Neural cell (in vitro differentiated cells): ENCODE data around the gene C3orf62. TPM values are rescaled to one million over a fixed set of nuclear protein-coding genes. Genes with fewer than 3 reads are reported as not detected.

Experiments used
- H2AFZ ChIP-seq: fragments of 200-600, 300-800 bp; sonication (generic), shearing (Covaris generic); 2 replicates; pipeline ENCODE4 v1.6.0; 2014; ENCODE audit warnings: low read depth, mild to moderate bottlenecking, antibody characterized with exemption, low read length, moderate library complexity
- H3F3A ChIP-seq: fragments of 200-600 bp; shearing (Covaris generic); 2 replicates; pipeline ENCODE4 v1.6.1; 2016; ENCODE audit warnings: mild to moderate bottlenecking, moderate library complexity, mixed read lengths, antibody characterized with exemption, low read length; ENCODE audit not compliant: insufficient read depth, poor library complexity, severe bottlenecking
- H3K27ac ChIP-seq: fragments of 200-600, 300-800 bp; sonication (generic), shearing (Covaris generic); 2 replicates; pipeline ENCODE4 v1.5.1; 2014; ENCODE audit warnings: mild to moderate bottlenecking, low read length, moderate library complexity
- H3K27me3 ChIP-seq: fragments of 300-800, 200-600 bp; sonication (generic), shearing (Covaris generic); 2 replicates; pipeline ENCODE4 v1.6.0; 2014; ENCODE audit warnings: mild to moderate bottlenecking, low read depth, low read length, moderate library complexity; ENCODE audit not compliant: insufficient read depth
- H3K36me3 ChIP-seq: fragments of 300-800, 200-600 bp; sonication (generic), shearing (Covaris generic); 2 replicates; pipeline ENCODE4 v1.5.1; 2014; ENCODE audit warnings: mild to moderate bottlenecking, antibody characterized with exemption, low read length, moderate library complexity; ENCODE audit not compliant: insufficient read depth
- H3K4me2 ChIP-seq: fragments of 300-800, 200-600 bp; sonication (generic), shearing (Covaris generic); 2 replicates; pipeline ENCODE4 v1.6.0; 2014; ENCODE audit warnings: mild to moderate bottlenecking, low read length
- H3K4me3 ChIP-seq: fragments of 300-800, 200-600 bp; sonication (generic), shearing (Covaris generic); 2 replicates; pipeline ENCODE4 v1.5.1; 2014; ENCODE audit warnings: mild to moderate bottlenecking, low read length, moderate library complexity
- H3K79me2 ChIP-seq: fragments of 200-600 bp; shearing (Covaris generic); replicated peaks from 2 replicates; pipeline ENCODE4 v1.6.0; 2014; ENCODE audit warnings: mild to moderate bottlenecking, low read length, moderate library complexity; ENCODE audit not compliant: insufficient read depth
- H3K9ac ChIP-seq: fragments of 300-800, 200-600 bp; sonication (generic), shearing (Covaris generic); 2 replicates; pipeline ENCODE4 v1.6.1; 2016; ENCODE audit warnings: mild to moderate bottlenecking, low read length, mixed read lengths
- H3K9me2 ChIP-seq: fragments of 200-600 bp; shearing (Covaris generic); 2 replicates; pipeline ENCODE4 v1.6.1; 2016; ENCODE audit warnings: mild to moderate bottlenecking, low read length, mixed read lengths; ENCODE audit not compliant: insufficient read depth
- H3K9me3 ChIP-seq: fragments of 200-600, 300-800 bp; sonication (generic), shearing (Covaris generic); 2 replicates; pipeline ENCODE4 v1.6.1; 2016; ENCODE audit warnings: mild to moderate bottlenecking, mixed run types, low read length, moderate library complexity, mixed read lengths
- H4K20me1 ChIP-seq: fragments of 200-600 bp; shearing (Covaris generic); 2 replicates; pipeline ENCODE4 v1.6.1; 2016; ENCODE audit warnings: mild to moderate bottlenecking, mixed run types; ENCODE audit not compliant: insufficient read depth
- CTCF ChIP-seq: fragments of 450-650 bp; IDR thresholded peaks from 2 replicates; pipeline ENCODE4 v1.5.1; 2014; ENCODE audit warnings: antibody characterized with exemption, mild to moderate bottlenecking, moderate library complexity; ENCODE audit not compliant: poor library complexity, severe bottlenecking
- EP300 ChIP-seq: fragments of 450-650 bp; conservative IDR thresholded peaks from 2 replicates; pipeline ENCODE4 v1.6.1; 2014; ENCODE audit warnings: antibody characterized with exemption, mild to moderate bottlenecking, moderate library complexity; ENCODE audit not compliant: poor library complexity, severe bottlenecking
- EZH2 ChIP-seq: fragments of 200-600, 300-800 bp; shearing (Covaris generic), sonication (generic); IDR thresholded peaks from 2 replicates; pipeline ENCODE4 v1.6.1; 2014; ENCODE audit warnings: antibody characterized with exemption, low read length, borderline replicate concordance, mild to moderate bottlenecking; ENCODE audit not compliant: insufficient read depth, poor library complexity, severe bottlenecking
- MXI1 ChIP-seq: fragments of 450-650 bp; conservative IDR thresholded peaks from 2 replicates; pipeline ENCODE4 v1.6.1; 2014; ENCODE audit warnings: antibody characterized with exemption, mild to moderate bottlenecking; ENCODE audit not compliant: poor library complexity, severe bottlenecking
- POLR2AphosphoS5 ChIP-seq: IDR thresholded peaks from 2 replicates; pipeline ENCODE4 v1.6.1; 2012
- RAD21 ChIP-seq: fragments of 450-650 bp; conservative IDR thresholded peaks from 2 replicates; pipeline ENCODE4 v1.6.1; 2014; ENCODE audit warnings: antibody characterized with exemption, mild to moderate bottlenecking, moderate library complexity
- REST ChIP-seq: IDR thresholded peaks from 2 replicates; pipeline ENCODE4 v1.6.1; 2012; ENCODE audit warnings: borderline replicate concordance
- SMC3 ChIP-seq: fragments of 450-650 bp; conservative IDR thresholded peaks from 2 replicates; pipeline ENCODE4 v1.6.1; 2014; ENCODE audit warnings: antibody characterized with exemption, mild to moderate bottlenecking, moderate library complexity; ENCODE audit not compliant: poor library complexity
- TAF1 ChIP-seq: IDR thresholded peaks from 2 replicates; pipeline ENCODE4 v1.6.1; 2012; ENCODE audit warnings: low read depth
- polyA plus RNA-seq: library from polyadenylated mRNA; depleted of rRNA; stranded (reverse); fragments of >200 nt; gene quantifications from 2 replicates; pipeline ENCODE4 v1.2.3, GENCODE V29; 2014

The C3orf62 gene
- polyA plus RNA-seq, 1 donor from 2014 or later: 15.6 TPM

- no peaks in the 10 kb centered on the region for H3K9me3 ChIP-seq
- no peaks in the 10 kb centered on the region for H4K20me1 ChIP-seq
- TF ChIP-seq MXI1: no peak
- TF ChIP-seq RAD21: no peak
- TF ChIP-seq SMC3: no peak
- no peak for TF ChIP-seq EP300
- no peak for TF ChIP-seq CTCF
- TF ChIP-seq TAF1: no peak
- no peak for TF ChIP-seq POLR2AphosphoS5
- no peak for TF ChIP-seq EZH2
- no peak overlapping the region for H3K27ac ChIP-seq
- no peaks in the 10 kb centered on the region for H3K79me2 ChIP-seq
- no peaks in the 10 kb centered on the region for H3K27me3 ChIP-seq
- no peak overlapping the region for H3K9ac ChIP-seq
- H3K4me2 ChIP-seq: no peak overlapping the region
- H3K36me3 ChIP-seq: no peaks in the 10 kb centered on the region
- H3K4me3 ChIP-seq: no peak overlapping the region
- no peaks in the 10 kb centered on the region for H3F3A ChIP-seq
- H3K9me2 ChIP-seq: no peaks in the 10 kb centered on the region
- H2AFZ ChIP-seq: no peak overlapping the region
Measured at GRCh38 chr3:49257187-49257586, 19.8 kb downstream of the C3orf62 start.

GRCh38 chr3:49255718-49256511 lies 21.1 kb downstream of the C3orf62 start:
- H3K9me2 ChIP-seq: no peaks in the 10 kb centered on the region
- H3K79me2 ChIP-seq: no peaks in the 10 kb centered on the region
- no peak overlapping the region for H3K4me3 ChIP-seq
- H3F3A ChIP-seq: no peaks in the 10 kb centered on the region
- H3K4me2 ChIP-seq: no peak overlapping the region
- H3K9me3 ChIP-seq: no peaks in the 10 kb centered on the region
- H3K36me3 ChIP-seq: no peaks in the 10 kb centered on the region
- H3K27me3 ChIP-seq: no peaks in the 10 kb centered on the region
- TF ChIP-seq RAD21 (no peak), EP300 (no peak), EZH2 (no peak)
- no peak overlapping the region for H3K9ac ChIP-seq
- no peak overlapping the region for H2AFZ ChIP-seq
- no peaks in the 10 kb centered on the region for H4K20me1 ChIP-seq
- H3K27ac ChIP-seq: no peak overlapping the region

- H3K9me3 ChIP-seq: no peaks in the 10 kb centered on the region
- no peaks in the 10 kb centered on the region for H4K20me1 ChIP-seq
- no peak overlapping the region for H3K9ac ChIP-seq
- no peaks in the 10 kb centered on the region for H3F3A ChIP-seq
- no peaks in the 10 kb centered on the region for H3K27me3 ChIP-seq
- H3K9me2 ChIP-seq: no peaks in the 10 kb centered on the region
- no peak overlapping the region for H3K27ac ChIP-seq
- H3K36me3 ChIP-seq: no peaks in the 10 kb centered on the region
- H3K4me2 ChIP-seq: no peak overlapping the region
- H3K4me3 ChIP-seq: no peak overlapping the region
- TF ChIP-seq SMC3 (no peak), RAD21 (no peak), TAF1 (no peak), MXI1 (no peak), EZH2 (no peak), POLR2AphosphoS5 (no peak), REST (no peak), CTCF (no peak), EP300 (no peak)
- H3K79me2 ChIP-seq: no peaks in the 10 kb centered on the region
- H2AFZ ChIP-seq: no peak overlapping the region
Measured at GRCh38 chr3:49255112-49255511, 21.9 kb downstream of the C3orf62 start.
